HepG2 (cell line): ENCODE results near the gene SOX13. TPM values are rescaled to one million over a fixed set of nuclear protein-coding genes. Genes with fewer than 3 reads are reported as not detected.

Experiments used
- BCL6 ChIP-seq: IDR thresholded peaks from 2 replicates; pipeline ENCODE4 v1.6.1; 2016; ENCODE audit warnings: missing genetic modification reagents, missing compliant biosample characterization
- FLYWCH1 ChIP-seq: sonication (generic); formaldehyde crosslinking; IDR thresholded peaks from 2 replicates; pipeline ENCODE4 v1.8.1; 2023; ENCODE audit warnings: mild to moderate bottlenecking, missing genetic modification reagents
- FOXA1 ChIP-seq, 2 experiments: fragments of 450-650 bp in 1 of 2; sonication (generic) in 1 of 2; formaldehyde crosslinking in 1 of 2; IDR thresholded peaks; 2 replicates each; pipeline versions ENCODE4 v1.4.0 to v1.6.1; 2016 to 2020; ENCODE audit warnings: missing genetic modification reagents in 1 of 2
- GLI4 ChIP-seq: sonication (generic); formaldehyde crosslinking; IDR thresholded peaks from 2 replicates; pipeline ENCODE4 v1.5.1; 2020; ENCODE audit warnings: missing genetic modification reagents, mild to moderate bottlenecking, moderate library complexity, borderline replicate concordance
- HDAC1 ChIP-seq: sonication (generic); formaldehyde crosslinking; IDR thresholded peaks from 2 replicates; pipeline ENCODE4 v1.5.1; 2020; ENCODE audit warnings: mild to moderate bottlenecking, missing genetic modification reagents
- HIVEP1 ChIP-seq: sonication (generic); formaldehyde crosslinking; IDR thresholded peaks from 2 replicates; pipeline ENCODE4 v1.4.0; 2020; ENCODE audit warnings: mild to moderate bottlenecking, missing genetic modification reagents
- HNF4G ChIP-seq, 2 experiments: sonication (generic) in 1 of 2; formaldehyde crosslinking in 1 of 2; IDR thresholded peaks; 2 replicates each; pipeline versions ENCODE4 v1.4.0 to v1.6.1; 2011 to 2020; ENCODE audit warnings: borderline replicate concordance in 2 of 2, low read depth in 2 of 2, mild to moderate bottlenecking in 2 of 2, low read length in 1 of 2, missing genetic modification reagents in 1 of 2, moderate library complexity in 1 of 2
- HOXA3 ChIP-seq: sonication (generic); formaldehyde crosslinking; IDR thresholded peaks from 2 replicates; pipeline ENCODE4 v1.5.0; 2020; ENCODE audit warnings: missing genetic modification reagents
- MIER3 ChIP-seq: IDR thresholded peaks from 2 replicates; pipeline ENCODE4 v1.6.1; 2016; ENCODE audit warnings: missing compliant biosample characterization, borderline replicate concordance
- PHF5A ChIP-seq: IDR thresholded peaks from one replicate; pipeline ENCODE4 v1.6.1; 2018; ENCODE audit warnings: low read depth, missing genetic modification reagents; ENCODE audit not compliant: unreplicated experiment
- RFXANK ChIP-seq: IDR thresholded peaks from 2 replicates; pipeline ENCODE4 v1.6.1; 2016
- SOX6 ChIP-seq, 2 experiments: fragments of 450-650 bp in 1 of 2; sonication (generic) in 1 of 2; formaldehyde crosslinking in 1 of 2; IDR thresholded peaks; 2 replicates each; pipeline versions ENCODE4 v1.4.0 to v1.6.1; 2017 to 2020; ENCODE audit warnings: antibody characterized with exemption in 1 of 2, mild to moderate bottlenecking in 1 of 2, missing genetic modification reagents in 1 of 2
- ZNF124 ChIP-seq: sonication (generic); formaldehyde crosslinking; IDR thresholded peaks from 2 replicates; pipeline ENCODE4 v1.4.0; 2020; ENCODE audit warnings: missing genetic modification reagents
- ZNF224 ChIP-seq: sonication (generic); formaldehyde crosslinking; IDR thresholded peaks from 2 replicates; pipeline ENCODE4 v1.5.0; 2020; ENCODE audit warnings: mild to moderate bottlenecking, missing genetic modification reagents
- ZNF292 ChIP-seq: sonication (generic); formaldehyde crosslinking; IDR thresholded peaks from 2 replicates; pipeline ENCODE4 v1.8.1; 2022; ENCODE audit warnings: mild to moderate bottlenecking, low read depth, missing genetic modification reagents, borderline replicate concordance
- ZNF382 ChIP-seq: sonication (generic); formaldehyde crosslinking; IDR thresholded peaks from 2 replicates; pipeline ENCODE4 v1.5.0; 2020; ENCODE audit warnings: missing genetic modification reagents, mild to moderate bottlenecking, borderline replicate concordance
- polyA plus RNA-seq, 8 experiments: library from polyadenylated mRNA; depleted of rRNA in 3 of 8; stranded (reverse) in 7 of 8; unstranded in 1 of 8; fragments of >200 nt; fragmentation: Illumina TruSeq in 4 of 8; extraction: Trizol in 4 of 8; gene quantifications; 2 replicates each; pipeline versions ENCODE4 v1.2.1 to v1.2.3, GENCODE V29; 2011 to 2016; ENCODE audit warnings: low read depth in 4 of 8, missing spikeins in 1 of 8, mixed read lengths in 1 of 8; ENCODE audit not compliant: insufficient read depth in 1 of 8
- total RNA-seq, 5 experiments: library from RNA; depleted of rRNA; stranded (reverse); fragments of >200 nt; fragmentation: Illumina TruSeq; extraction: Trizol; gene quantifications; 2 replicates each; pipeline ENCODE4 v1.2.3, GENCODE V29; 2016; ENCODE audit warnings: low read depth in 1 of 5
- TF ChIP-seq, protein P1 (sequence below): sonication (generic); formaldehyde crosslinking; conservative IDR thresholded peaks from 2 replicates; pipeline ENCODE4 v1.8.0; 2022; ENCODE audit warnings: mild to moderate bottlenecking, moderate library complexity, missing genetic modification reagents
- TF ChIP-seq, protein P2 (sequence below): sonication (generic); formaldehyde crosslinking; IDR thresholded peaks from 2 replicates; pipeline ENCODE4 v1.5.1; 2020; ENCODE audit warnings: missing genetic modification reagents, mild to moderate bottlenecking, borderline replicate concordance
- TF ChIP-seq, protein P3 (sequence below): sonication (generic); formaldehyde crosslinking; IDR thresholded peaks from 2 replicates; pipeline ENCODE4 v1.5.1; 2020; ENCODE audit warnings: missing genetic modification reagents, mild to moderate bottlenecking, borderline replicate concordance

Gene SOX13
- total and polyA plus RNA-seq, 2 of the 13 experiments (the other 11 are each of a cell fraction or from before 2014, with no cell fraction given) = 13.3 to 15.8 TPM

DNA sequence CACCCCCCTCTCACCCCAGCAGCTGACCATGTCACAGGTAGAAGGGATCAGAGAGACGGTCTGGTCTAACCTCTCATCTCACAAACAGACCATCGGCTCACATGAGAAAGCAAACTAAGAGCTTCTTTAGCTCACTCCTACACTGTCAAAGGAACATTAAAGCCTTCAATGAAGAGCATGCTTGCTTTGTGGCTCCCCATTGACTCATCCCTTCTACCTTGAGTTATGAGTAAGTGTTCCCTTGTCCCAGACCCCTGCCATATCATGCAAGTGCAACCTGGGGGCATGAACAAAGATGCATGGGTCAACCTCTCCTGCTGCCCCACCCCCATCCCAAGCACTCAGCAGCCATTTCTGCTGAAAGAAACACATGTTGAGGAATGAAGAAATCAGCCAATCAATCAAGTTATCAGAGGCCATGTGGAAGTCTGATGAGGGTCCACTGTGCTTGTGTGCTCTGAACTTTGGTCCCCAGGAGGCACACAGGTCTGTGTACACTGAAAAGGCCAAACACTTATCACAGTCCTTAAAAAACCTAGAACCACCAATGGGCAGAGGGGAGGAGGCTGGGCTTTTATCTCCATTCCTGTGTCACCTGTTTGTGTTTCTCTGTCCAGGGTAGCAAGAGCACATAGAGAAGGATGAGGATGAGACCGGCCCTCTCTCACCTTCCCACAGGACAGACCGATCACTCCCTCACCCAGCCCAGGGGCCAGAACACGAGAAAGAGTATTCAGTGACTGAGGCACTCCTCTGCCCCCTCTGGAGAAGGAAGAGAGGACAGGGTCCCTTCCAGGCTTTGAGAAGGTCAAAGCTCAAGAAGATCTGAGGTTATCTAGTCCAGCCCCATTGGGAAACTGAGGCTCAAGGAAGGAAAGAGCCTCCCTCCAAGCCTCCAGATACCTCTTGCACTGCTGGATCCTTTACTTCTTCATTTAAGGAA is 69.4 kb downstream of the SOX13 start (continued):
- TF ChIP-seq ZNF292 (CRISPR knock-in tag) (peak; percentile 21; the same call in 1 of the 2 replicates), HNF4G (IDR thresholded peaks at IDR 0.05; ENCODE audit: borderline replicate concordance, low read depth, low read length) (peak; percentile 50), HNF4G (CRISPR knock-in tag; IDR thresholded peaks at IDR 0.05; ENCODE audit: borderline replicate concordance, low read depth) (no peak), PHF5A (CRISPR knock-in tag) (no peak), FOXA1 (IDR thresholded peaks at IDR 0.05) (no peak), FOXA1 (CRISPR knock-in tag; IDR thresholded peaks at IDR 0.05) (peak; percentile 45; the same call in 1 of the 2 replicates), MIER3 (CRISPR knock-in tag) (no peak; the same call in 1 of the 2 replicates), HOXA3 (CRISPR knock-in tag) (no peak; the same call in 1 of the 2 replicates), FLYWCH1 (no peak), GLI4 (CRISPR knock-in tag) (no peak), ZNF124 (no peak), BCL6 (no peak; the same call in 1 of the 2 replicates), HDAC1 (CRISPR knock-in tag) (0 out of 2 replicates have a peak, but pooled peaks have one; percentile 36), ZNF382 (CRISPR knock-in tag) (no peak), HIVEP1 (CRISPR knock-in tag) (no peak), SOX6 (IDR thresholded peaks at IDR 0.05) (no peak), SOX6 (CRISPR knock-in tag; IDR thresholded peaks at IDR 0.05) (peak; percentile 50), RFXANK (no peak), ZNF224 (CRISPR knock-in tag) (no peak)
- TF ChIP-seq, protein P1, sequence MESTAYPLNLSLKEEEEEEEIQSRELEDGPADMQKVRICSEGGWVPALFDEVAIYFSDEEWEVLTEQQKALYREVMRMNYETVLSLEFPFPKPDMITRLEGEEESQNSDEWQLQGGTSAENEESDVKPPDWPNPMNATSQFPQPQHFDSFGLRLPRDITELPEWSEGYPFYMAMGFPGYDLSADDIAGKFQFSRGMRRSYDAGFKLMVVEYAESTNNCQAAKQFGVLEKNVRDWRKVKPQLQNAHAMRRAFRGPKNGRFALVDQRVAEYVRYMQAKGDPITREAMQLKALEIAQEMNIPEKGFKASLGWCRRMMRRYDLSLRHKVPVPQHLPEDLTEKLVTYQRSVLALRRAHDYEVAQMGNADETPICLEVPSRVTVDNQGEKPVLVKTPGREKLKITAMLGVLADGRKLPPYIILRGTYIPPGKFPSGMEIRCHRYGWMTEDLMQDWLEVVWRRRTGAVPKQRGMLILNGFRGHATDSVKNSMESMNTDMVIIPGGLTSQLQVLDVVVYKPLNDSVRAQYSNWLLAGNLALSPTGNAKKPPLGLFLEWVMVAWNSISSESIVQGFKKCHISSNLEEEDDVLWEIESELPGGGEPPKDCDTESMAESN = 0 out of 2 replicates have a peak, but pooled peaks have one; percentile 29
- TF ChIP-seq, protein P2, sequence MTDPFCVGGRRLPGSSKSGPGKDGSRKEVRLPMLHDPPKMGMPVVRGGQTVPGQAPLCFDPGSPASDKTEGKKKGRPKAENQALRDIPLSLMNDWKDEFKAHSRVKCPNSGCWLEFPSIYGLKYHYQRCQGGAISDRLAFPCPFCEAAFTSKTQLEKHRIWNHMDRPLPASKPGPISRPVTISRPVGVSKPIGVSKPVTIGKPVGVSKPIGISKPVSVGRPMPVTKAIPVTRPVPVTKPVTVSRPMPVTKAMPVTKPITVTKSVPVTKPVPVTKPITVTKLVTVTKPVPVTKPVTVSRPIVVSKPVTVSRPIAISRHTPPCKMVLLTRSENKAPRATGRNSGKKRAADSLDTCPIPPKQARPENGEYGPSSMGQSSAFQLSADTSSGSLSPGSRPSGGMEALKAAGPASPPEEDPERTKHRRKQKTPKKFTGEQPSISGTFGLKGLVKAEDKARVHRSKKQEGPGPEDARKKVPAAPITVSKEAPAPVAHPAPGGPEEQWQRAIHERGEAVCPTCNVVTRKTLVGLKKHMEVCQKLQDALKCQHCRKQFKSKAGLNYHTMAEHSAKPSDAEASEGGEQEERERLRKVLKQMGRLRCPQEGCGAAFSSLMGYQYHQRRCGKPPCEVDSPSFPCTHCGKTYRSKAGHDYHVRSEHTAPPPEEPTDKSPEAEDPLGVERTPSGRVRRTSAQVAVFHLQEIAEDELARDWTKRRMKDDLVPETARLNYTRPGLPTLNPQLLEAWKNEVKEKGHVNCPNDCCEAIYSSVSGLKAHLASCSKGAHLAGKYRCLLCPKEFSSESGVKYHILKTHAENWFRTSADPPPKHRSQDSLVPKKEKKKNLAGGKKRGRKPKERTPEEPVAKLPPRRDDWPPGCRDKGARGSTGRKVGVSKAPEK = no peak
- TF ChIP-seq, protein P3, sequence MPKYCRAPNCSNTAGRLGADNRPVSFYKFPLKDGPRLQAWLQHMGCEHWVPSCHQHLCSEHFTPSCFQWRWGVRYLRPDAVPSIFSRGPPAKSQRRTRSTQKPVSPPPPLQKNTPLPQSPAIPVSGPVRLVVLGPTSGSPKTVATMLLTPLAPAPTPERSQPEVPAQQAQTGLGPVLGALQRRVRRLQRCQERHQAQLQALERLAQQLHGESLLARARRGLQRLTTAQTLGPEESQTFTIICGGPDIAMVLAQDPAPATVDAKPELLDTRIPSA = no peak
